Heart right ventricle (tissue), 16 donors: ENCODE measurements around the gene PODNL1. TPM values are rescaled to one million over a fixed set of nuclear protein-coding genes. Genes with fewer than 3 reads are reported as not detected.

Experiments
- ATAC-seq, 8 donors: fragments of 200-7000 bp; cut with Tn5 transposase; one replicate each; pipeline ENCODE4 v1.9.1; 2020; ENCODE audit warnings: mild to moderate bottlenecking in 8 of 8, moderate library complexity in 8 of 8, moderate number of reproducible peaks in 1 of 8
- DNase-seq, 2 donors: peaks; one replicate each; pipeline ENCODE4 v3.0.0-alpha.2; 2020
- H3K27ac ChIP-seq, 10 donors: fragments of 200-600 bp; sonication (generic) in 2 of 10; one replicate each; pipeline versions ENCODE4 v1.5.0 to v1.8.0; 2020 to 2022; ENCODE audit warnings: mild to moderate bottlenecking in 3 of 10
- H3K27me3 ChIP-seq, 7 donors: fragments of 200-600 bp; one replicate each; pipeline ENCODE4 v1.8.0; 2021 to 2022; ENCODE audit warnings: mild to moderate bottlenecking in 2 of 7
- H3K36me3 ChIP-seq, 9 donors: fragments of 200-600 bp; sonication (generic) in 1 of 9; one replicate each; pipeline versions ENCODE4 v1.5.0 to v1.8.0; 2020 to 2022; ENCODE audit warnings: mild to moderate bottlenecking in 2 of 9
- H3K4me1 ChIP-seq, 9 donors: fragments of 200-600 bp; sonication (generic) in 1 of 9; one replicate each; pipeline versions ENCODE4 v1.5.0 to v1.8.0; 2020 to 2022; ENCODE audit warnings: mild to moderate bottlenecking in 4 of 9
- H3K4me3 ChIP-seq, 10 donors: fragments of 200-600 bp; sonication (generic) in 2 of 10; one replicate each; pipeline versions ENCODE4 v1.5.0 to v1.8.0; 2020 to 2022; ENCODE audit warnings: mild to moderate bottlenecking in 7 of 10, moderate library complexity in 2 of 10
- H3K9me3 ChIP-seq, 11 donors: fragments of 200-600 bp in 10 of 11; sonication (generic) in 2 of 11; one replicate each; pipeline versions ENCODE4 v1.5.0 to v1.8.0; 2013 to 2022; ENCODE audit warnings: mild to moderate bottlenecking in 2 of 11, control low read depth in 1 of 11, moderate library complexity in 1 of 11
- CTCF ChIP-seq, 9 donors: fragments of 200-600 bp; sonication (generic) in 2 of 9; IDR thresholded peaks; one replicate each; pipeline versions ENCODE4 v1.5.0 to v1.8.0; 2021 to 2022; ENCODE audit warnings: antibody characterized with exemption in 9 of 9, mild to moderate bottlenecking in 5 of 9, moderate library complexity in 1 of 9
- WGBS, 2 donors: extraction: QIAGEN DNeasy Blood & Tissue Kit; methylation state at CpG; one replicate each; pipeline ENCODE4 v1.1.7; 2013; ENCODE audit warnings: inconsistent platforms in 1 of 2; 5-methylcytosine and 5-hydroxymethylcytosine counted together
- intact Hi-C, 10 donors: fragments of 100-400 bp; cut with DNase I; formaldehyde crosslinking; loops; one replicate each; pipeline versions ENCODE4 v1.11.1 to v1.14.2; 2022
- polyA plus RNA-seq, 2 donors: library from polyadenylated mRNA; stranded (reverse); fragments of 200-250 nt; gene quantifications; one replicate each; pipeline ENCODE4 v1.2.3, GENCODE V29; 2013
- total RNA-seq, 10 donors: library from RNA; stranded (reverse); fragmentation: NEBNext Ultra II Directional in 3 of 10; extraction: Animal tissue kit (Norgen Biotek cat#: 25700) in 3 of 10; gene quantifications; one replicate each; pipeline versions ENCODE4 v1.2.1 to v1.2.4, GENCODE V29; 2021 to 2023
- donor health status: Arrhythmogenic right ventricular cardiomyopathy.
- donor health status: ischemic (EF 13 %, LVEDD 7.1; RV severe dilation, severe dysfunction).
- donor health status: healthy with polysubstance abuse.
- donor health status: DM: no; HTN: yes; CAD: no.
- donor health status: DM: no; HTN: no; CAD: no.
- donor health status: ischemic (EF 25% LVEDD 6.9; RV normal size, moderate dysfunction).
- donor health status: ischemic (EF 25% LVEDD 5.7; RV mildly dilated, moderate dysfunction).
- donor health status: healthy.
- donor health status: DM: yes; HTN: yes; CAD: no.
- donor health status: Ischemic cardiomyopathy.
- donor health status: ischemic (EF 35%, LVEDD 5.7; RV mildly dilated, moderate dysfunction).
- donor health status: nonischemic (EF 11% LVEDD 7.7; RV severe dilation, severe dysfunction).
- donor health status: DM: yes; HTN: yes; CAD: no.
- donor health status: PGD.
- donor health status: ischemic (EF 29% LVEDD 5.4; RV normal size, mild dysfunction).
- donor health status: nonischemic (EF 23%, LVEDD 6.1; RV moderate dilation, normal function).

Gene PODNL1
- total and polyA plus RNA-seq, 12 donors = 0.76 to 6.2 (median 1.8) TPM

GRCh38 chr19:13965377-13965896 is 27.2 kb upstream of the PODNL1 start:
- Histone ChIP-seq H3K36me3 (peaks cover 4 to 100% (median 50%) of the 10 kb centered on the region in 9 donors), H3K9me3 (no peaks in the 10 kb centered on the region), H3K27ac (no peak overlapping the region), H3K27me3 (no peaks in the 10 kb centered on the region), H3K4me1 (no peaks in the 10 kb centered on the region), H3K4me3 (no peak overlapping the region)
- intact Hi-C loops = loop anchor here in 1 of 10 donors (10.0 kb wide), 1 partner anchor 79 kb away; no protein-coding TSS in a partner anchor
- ATAC-seq = no peak
- WGBS, 2 donors = 93 to 96% methylated on average over 24 of the region's 24 CpGs
- no peak for TF ChIP-seq CTCF (IDR thresholded peaks at IDR 0.05)
- no peak for DNase-seq

- Histone ChIP-seq H3K27me3 (no peaks in the 10 kb centered on the region), H3K36me3 (peaks cover 4 to 100% (median 56%) of the 10 kb centered on the region in 9 donors), H3K9me3 (no peaks in the 10 kb centered on the region), H3K4me1 (no peaks in the 10 kb centered on the region), H3K4me3 (no peak overlapping the region), H3K27ac (no peak overlapping the region)
- ATAC-seq (no peak), DNase-seq (no peak)
- no peak for TF ChIP-seq CTCF (IDR thresholded peaks at IDR 0.05)
- 93 to 95% methylated on average over 5 of the region's 5 CpGs for WGBS, 2 donors
- intact Hi-C loops = loop anchor here in 1 of 10 donors (10.0 kb wide), 1 partner anchor 80 kb away; no protein-coding TSS in a partner anchor
Measured at GRCh38 chr19:13964776-13965175, 26.6 kb upstream of the PODNL1 start.

- peaks cover 0 to 2% (median 0%) of the 10 kb centered on the region in 9 donors for H3K4me1 ChIP-seq
- no peak for ATAC-seq
- no peaks in the 10 kb centered on the region for H3K27me3 ChIP-seq
- intact Hi-C loops = loop anchor here in 1 of 10 donors (10.0 kb wide), 1 partner anchor 81 kb away; no protein-coding TSS in a partner anchor
- WGBS, 2 donors = 92 to 93% methylated on average over 43 to 48 of the region's 48 CpGs
- no peak for TF ChIP-seq CTCF (IDR thresholded peaks at IDR 0.05)
- no peaks in the 10 kb centered on the region for H3K9me3 ChIP-seq
- no peak overlapping the region for H3K4me3 ChIP-seq
- DNase-seq = no peak
- H3K36me3 ChIP-seq = peaks cover 0 to 100% (median 57%) of the 10 kb centered on the region in 9 donors
- H3K27ac ChIP-seq = no peak overlapping the region
Measured at GRCh38 chr19:13963603-13964105, 25.4 kb upstream of the PODNL1 start.

- Histone ChIP-seq H3K9me3 (no peaks in the 10 kb centered on the region), H3K4me1 (peaks cover 0 to 9% (median 0%) of the 10 kb centered on the region in 9 donors), H3K4me3 (peak overlapping the region in 6 of 10 donors; percentile 8 to 33 (median 16)), H3K27ac (no peak overlapping the region), H3K36me3 (peaks cover 0 to 100% (median 49%) of the 10 kb centered on the region in 9 donors), H3K27me3 (no peaks in the 10 kb centered on the region)
- WGBS, 2 donors = 61 to 71% methylated on average over 79 to 89 of the region's 89 CpGs
- intact Hi-C loops = loop anchor here in 1 of 10 donors (10.0 kb wide), 1 partner anchor 82 kb away; no protein-coding TSS in a partner anchor
- TF ChIP-seq CTCF (IDR thresholded peaks at IDR 0.05) = no peak
- DNase-seq (no peak), ATAC-seq (peak in 3 of 8 donors; percentile 10 to 19 (median 11))
Measured at GRCh38 chr19:13962699-13963602, 24.7 kb upstream of the PODNL1 start.
